Neutrophil (primary cell): ENCODE data around the gene M6PR.
A peak's percentile ranks its signal among the peaks of the same experiment; 100 is the strongest.

Experiments used
- H3K27ac ChIP-seq: fragments of 200-600 bp; sonication (generic); 2 replicates; pipeline ENCODE4 v1.5.1; 2016; ENCODE audit warnings: mild to moderate bottlenecking, moderate library complexity
- H3K27me3 ChIP-seq: fragments of 200-600 bp; sonication (generic); 2 replicates; pipeline ENCODE4 v1.6.0; 2016; ENCODE audit warnings: mild to moderate bottlenecking
- H3K36me3 ChIP-seq: fragments of 200-600 bp; sonication (generic); 2 replicates; pipeline ENCODE4 v1.5.1; 2017
- H3K4me1 ChIP-seq, 2 experiments: fragments of 200-600 bp in 1 of 2; sonication (generic) in 1 of 2; 1 replicate in 1 of 2; 2 replicates in 1 of 2; pipeline versions ENCODE4 v1.5.1 to v1.6.1; 2013 to 2016; ENCODE audit warnings: low read depth in 1 of 2, low read length in 1 of 2, mild to moderate bottlenecking in 1 of 2, moderate library complexity in 1 of 2; ENCODE audit not compliant: control insufficient read depth in 1 of 2, insufficient read depth in 1 of 2
- H3K4me3 ChIP-seq, 2 experiments: fragments of 200-600 bp in 1 of 2; sonication (generic) in 1 of 2; 1 replicate in 1 of 2; 2 replicates in 1 of 2; pipeline ENCODE4 v1.5.1; 2013 to 2016; ENCODE audit warnings: low read depth in 1 of 2, low read length in 1 of 2, mild to moderate bottlenecking in 1 of 2, moderate library complexity in 1 of 2
- H3K9me3 ChIP-seq: fragments of 200-600 bp; sonication (generic); 2 replicates; pipeline ENCODE4 v1.5.1; 2016
- TF ChIP-seq, protein P1 (sequence below): fragments of 200-600 bp; sonication (generic); IDR thresholded peaks from 2 replicates; pipeline ENCODE4 v1.5.1; 2016; ENCODE audit warnings: antibody characterized with exemption

Gene M6PR

GRCh38 chr12:8950702-8951478 lies 1.4 kb upstream of the M6PR start:
- H3K4me3 ChIP-seq, result peak overlapping the region; percentile 97 to 98
- H3K9me3 ChIP-seq, result no peaks in the 10 kb centered on the region
- TF ChIP-seq, protein P1, sequence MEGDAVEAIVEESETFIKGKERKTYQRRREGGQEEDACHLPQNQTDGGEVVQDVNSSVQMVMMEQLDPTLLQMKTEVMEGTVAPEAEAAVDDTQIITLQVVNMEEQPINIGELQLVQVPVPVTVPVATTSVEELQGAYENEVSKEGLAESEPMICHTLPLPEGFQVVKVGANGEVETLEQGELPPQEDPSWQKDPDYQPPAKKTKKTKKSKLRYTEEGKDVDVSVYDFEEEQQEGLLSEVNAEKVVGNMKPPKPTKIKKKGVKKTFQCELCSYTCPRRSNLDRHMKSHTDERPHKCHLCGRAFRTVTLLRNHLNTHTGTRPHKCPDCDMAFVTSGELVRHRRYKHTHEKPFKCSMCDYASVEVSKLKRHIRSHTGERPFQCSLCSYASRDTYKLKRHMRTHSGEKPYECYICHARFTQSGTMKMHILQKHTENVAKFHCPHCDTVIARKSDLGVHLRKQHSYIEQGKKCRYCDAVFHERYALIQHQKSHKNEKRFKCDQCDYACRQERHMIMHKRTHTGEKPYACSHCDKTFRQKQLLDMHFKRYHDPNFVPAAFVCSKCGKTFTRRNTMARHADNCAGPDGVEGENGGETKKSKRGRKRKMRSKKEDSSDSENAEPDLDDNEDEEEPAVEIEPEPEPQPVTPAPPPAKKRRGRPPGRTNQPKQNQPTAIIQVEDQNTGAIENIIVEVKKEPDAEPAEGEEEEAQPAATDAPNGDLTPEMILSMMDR, result no peak
- peaks cover under 1% of the 10 kb centered on the region for H3K36me3 ChIP-seq
- no peaks in the 10 kb centered on the region for H3K27me3 ChIP-seq
- peak overlapping the region; percentile 96 for H3K27ac ChIP-seq
- peaks cover 18 to 24% of the 10 kb centered on the region in 2 experiments for H3K4me1 ChIP-seq

- Histone ChIP-seq H3K36me3 (peaks cover 8% of the 10 kb centered on the region), H3K4me3 (peak overlapping the region; percentile 97 to 98), H3K4me1 (peaks cover 18 to 24% of the 10 kb centered on the region in 2 experiments), H3K27ac (peak overlapping the region; percentile 96), H3K27me3 (no peaks in the 10 kb centered on the region), H3K9me3 (no peaks in the 10 kb centered on the region)
- TF ChIP-seq, protein P1, result no peak
Measured at GRCh38 chr12:8950221-8950527, 729 bp upstream of the M6PR start.

DNA sequence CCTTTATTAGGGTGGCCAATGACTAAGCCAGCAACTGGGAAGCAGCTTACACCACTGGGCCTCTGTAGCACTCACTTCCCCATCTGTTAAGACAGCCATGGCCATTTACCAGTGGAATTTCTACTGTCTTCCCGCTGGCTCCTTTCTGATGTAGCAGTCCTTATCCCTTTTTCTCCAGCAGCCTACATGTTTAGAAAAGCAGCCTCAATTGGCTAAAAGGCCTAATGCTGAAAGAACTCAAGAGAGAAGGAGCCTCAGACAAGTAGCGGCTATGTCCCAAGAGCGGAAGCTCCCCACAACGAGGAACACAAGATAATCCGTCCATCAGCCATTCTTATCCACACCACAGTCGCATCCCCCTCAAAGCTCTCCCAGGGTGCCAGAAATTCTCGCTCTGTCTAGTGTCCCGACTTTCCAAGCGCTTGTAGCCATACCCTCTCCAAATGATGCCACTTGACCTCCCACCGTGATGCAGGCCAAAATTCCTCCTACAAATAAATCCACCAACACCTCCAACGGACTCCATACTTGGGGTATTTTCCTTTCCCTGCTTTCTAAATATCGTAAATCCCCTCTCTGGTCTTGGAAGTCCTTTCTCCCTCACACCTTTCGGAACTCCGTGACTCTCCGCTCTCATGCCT lies 624 bp downstream of the M6PR start:
- peak overlapping the region; percentile 97 to 98 for H3K4me3 ChIP-seq
- no peaks in the 10 kb centered on the region for H3K9me3 ChIP-seq
- H3K36me3 ChIP-seq, result peaks cover 21% of the 10 kb centered on the region
- no peaks in the 10 kb centered on the region for H3K27me3 ChIP-seq
- H3K27ac ChIP-seq, result peak overlapping the region; percentile 96
- peaks cover 18 to 24% of the 10 kb centered on the region in 2 experiments for H3K4me1 ChIP-seq
- TF ChIP-seq, protein P1, result no peak

DNA sequence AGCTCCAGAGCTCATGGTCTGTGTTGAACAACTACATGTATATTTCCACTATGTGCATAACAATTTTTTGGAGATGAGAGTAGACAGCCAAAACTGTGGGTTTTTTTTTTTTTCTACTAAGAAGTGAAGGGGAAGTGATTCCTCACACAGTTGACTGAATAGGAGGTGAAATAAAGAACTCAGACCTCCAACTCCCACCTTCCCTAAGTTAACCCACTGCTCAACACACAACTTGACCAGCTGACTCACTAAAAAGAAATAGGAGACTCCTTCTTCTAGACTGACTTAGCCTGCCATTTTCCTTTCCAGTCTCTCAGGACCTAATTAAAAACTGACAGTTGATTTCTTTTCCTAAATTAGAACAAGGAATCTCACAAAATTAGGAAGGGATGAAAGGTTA lies 1.7 kb downstream of the M6PR start:
- TF ChIP-seq, protein P1, result no peak
- H3K36me3 ChIP-seq, result peaks cover 31% of the 10 kb centered on the region
- no peaks in the 10 kb centered on the region for H3K27me3 ChIP-seq
- no peaks in the 10 kb centered on the region for H3K9me3 ChIP-seq
- no peak overlapping the region for H3K4me3 ChIP-seq
- H3K4me1 ChIP-seq, result peaks cover 18 to 24% of the 10 kb centered on the region in 2 experiments
- no peak overlapping the region for H3K27ac ChIP-seq

- H3K4me3 ChIP-seq, result no peak overlapping the region
- H3K9me3 ChIP-seq, result no peaks in the 10 kb centered on the region
- no peak overlapping the region for H3K27ac ChIP-seq
- peaks cover 40% of the 10 kb centered on the region for H3K36me3 ChIP-seq
- H3K4me1 ChIP-seq, result peaks cover 18 to 24% of the 10 kb centered on the region in 2 experiments
- H3K27me3 ChIP-seq, result no peaks in the 10 kb centered on the region
- TF ChIP-seq, protein P1, result no peak
Measured at GRCh38 chr12:8946733-8947132, 2.7 kb downstream of the M6PR start.
